GM23338 (cell line): ENCODE results near the gene SLC39A11.

Source experiments
- CREB1 ChIP-seq: fragments of 250-450 bp; sonication (Bioruptor Pico); IDR thresholded peaks from 2 replicates; pipeline ENCODE4 v1.5.0; 2020; ENCODE audit warnings: low read depth, mild to moderate bottlenecking, moderate library complexity
- CTCF ChIP-seq, 2 experiments: fragments of 200-600 bp in 1 of 2; sonication (generic) in 1 of 2; conservative IDR thresholded peaks; 2 replicates each; pipeline versions ENCODE4 v1.5.1 to v1.6.1; 2016 to 2017; ENCODE audit warnings: antibody characterized with exemption in 2 of 2, low read depth in 2 of 2, mild to moderate bottlenecking in 2 of 2, moderate library complexity in 1 of 2
- EZH2 ChIP-seq: fragments of 200-600 bp; sonication (generic); IDR thresholded peaks from one replicate; pipeline ENCODE4 v1.8.0; 2017; ENCODE audit warnings: antibody characterized with exemption, mild to moderate bottlenecking, low read depth; ENCODE audit not compliant: unreplicated experiment
- EZH2phosphoT487 ChIP-seq: fragments of 200-600 bp; sonication (generic); IDR thresholded peaks from one replicate; pipeline ENCODE4 v1.8.1; 2018; ENCODE audit warnings: antibody characterized with exemption; ENCODE audit not compliant: unreplicated experiment
- JUNB ChIP-seq: IDR thresholded peaks from one replicate; pipeline ENCODE4 v1.6.1; 2016; ENCODE audit warnings: antibody characterized with exemption; ENCODE audit not compliant: unreplicated experiment
- NANOG ChIP-seq: IDR thresholded peaks from 2 replicates; pipeline ENCODE4 v1.6.1; 2016; ENCODE audit warnings: antibody characterized with exemption, borderline replicate concordance
- POLR2AphosphoS5 ChIP-seq: IDR thresholded peaks from 2 replicates; pipeline ENCODE4 v1.6.1; 2016; ENCODE audit warnings: antibody characterized with exemption, low read depth
- REST ChIP-seq: IDR thresholded peaks from one replicate; pipeline ENCODE4 v1.6.1; 2018; ENCODE audit warnings: antibody characterized with exemption; ENCODE audit not compliant: unreplicated experiment
- STAT1 ChIP-seq: IDR thresholded peaks from one replicate; pipeline ENCODE4 v1.6.1; 2016; ENCODE audit warnings: antibody characterized with exemption; ENCODE audit not compliant: unreplicated experiment
- TF ChIP-seq, protein P1 (sequence below): IDR thresholded peaks from 2 replicates; pipeline ENCODE4 v1.6.1; 2016; ENCODE audit warnings: antibody characterized with exemption

DNA sequence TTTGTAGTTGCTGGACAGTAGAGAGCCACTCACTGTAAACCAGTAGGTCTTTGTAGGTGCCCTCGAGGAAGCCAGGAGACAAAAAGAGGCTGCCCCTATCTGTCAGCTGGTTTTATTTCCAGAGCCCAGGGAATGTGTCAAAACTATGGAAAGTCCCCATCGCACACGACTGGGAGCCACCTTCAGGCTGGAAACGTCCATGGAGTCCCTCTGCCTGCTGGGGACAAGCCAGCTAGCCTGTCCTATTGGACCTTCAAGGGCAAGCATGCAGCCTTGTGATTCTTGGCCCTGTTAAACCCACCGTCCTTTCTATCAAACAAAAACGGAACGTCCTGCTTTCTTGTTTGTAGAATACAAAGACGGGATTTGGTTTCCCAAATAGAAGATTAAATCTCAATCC, 289.8 kb downstream of the SLC39A11 start:
- no peak for TF ChIP-seq CTCF (conservative IDR thresholded peaks at IDR 0.05; ENCODE audit: low read depth in 2 of 2)
- TF ChIP-seq EZH2phosphoT487: no peak
- TF ChIP-seq POLR2AphosphoS5: no peak
- TF ChIP-seq REST: no peak
- no peak for TF ChIP-seq EZH2
- TF ChIP-seq JUNB: no peak
- TF ChIP-seq NANOG: no peak
- TF ChIP-seq, protein P1, sequence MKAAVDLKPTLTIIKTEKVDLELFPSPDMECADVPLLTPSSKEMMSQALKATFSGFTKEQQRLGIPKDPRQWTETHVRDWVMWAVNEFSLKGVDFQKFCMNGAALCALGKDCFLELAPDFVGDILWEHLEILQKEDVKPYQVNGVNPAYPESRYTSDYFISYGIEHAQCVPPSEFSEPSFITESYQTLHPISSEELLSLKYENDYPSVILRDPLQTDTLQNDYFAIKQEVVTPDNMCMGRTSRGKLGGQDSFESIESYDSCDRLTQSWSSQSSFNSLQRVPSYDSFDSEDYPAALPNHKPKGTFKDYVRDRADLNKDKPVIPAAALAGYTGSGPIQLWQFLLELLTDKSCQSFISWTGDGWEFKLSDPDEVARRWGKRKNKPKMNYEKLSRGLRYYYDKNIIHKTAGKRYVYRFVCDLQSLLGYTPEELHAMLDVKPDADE: no peak
- no peak for TF ChIP-seq CREB1
- TF ChIP-seq STAT1: no peak
